Stimulated activated naive CD4-positive, alpha-beta T cell (primary cell): ENCODE data around the gene ZNF747.
A peak's percentile ranks its signal among the peaks of the same experiment; 100 is the strongest.

Experiments
- DNase-seq, 6 experiments: peaks; one replicate each; lab custom pipeline; 2025; lab: John Stamatoyannopoulos, UW

The ZNF747 gene

DNA sequence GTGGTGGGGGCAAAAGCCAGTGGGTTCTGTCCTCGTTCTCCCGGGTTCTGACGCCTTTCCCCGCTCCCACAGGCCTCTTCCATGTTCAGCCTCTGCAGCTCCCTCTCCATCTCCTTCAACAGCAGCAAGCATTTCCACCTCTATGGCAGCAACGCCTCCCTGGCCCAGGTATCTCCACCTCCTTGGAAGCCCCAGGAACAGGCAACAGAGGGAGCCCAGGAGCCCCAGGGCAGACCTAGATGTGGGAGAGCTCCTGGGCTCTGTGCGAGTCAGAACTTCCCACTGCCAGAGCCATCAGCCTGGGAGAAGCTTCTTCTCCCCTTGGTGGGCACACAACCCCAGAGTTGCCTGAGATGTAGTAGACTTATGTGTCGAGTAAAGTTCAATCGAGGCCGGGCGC, 16.1 kb downstream of the ZNF747 start:
- no peak for DNase-seq

DNA sequence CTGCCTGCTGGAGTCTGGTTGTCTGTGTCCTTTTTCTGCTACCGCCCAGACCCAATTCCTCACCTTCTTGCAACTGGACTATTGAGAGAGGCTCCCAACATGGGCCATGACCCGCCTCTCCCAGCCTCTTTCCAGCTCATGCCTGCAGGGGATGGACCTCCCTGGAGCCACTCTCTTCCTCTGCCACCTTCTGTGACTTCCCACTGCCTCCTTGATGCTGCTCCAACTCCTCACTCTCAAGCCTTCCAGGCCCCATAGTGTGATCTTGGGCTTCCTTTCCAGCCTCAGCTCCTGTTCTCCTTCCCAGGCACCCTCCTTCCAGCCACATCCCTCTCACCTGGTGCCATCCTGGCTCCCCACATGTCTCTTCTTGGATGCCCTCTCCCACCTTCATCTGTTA, 19.4 kb downstream of the ZNF747 start:
- no peak for DNase-seq

DNA sequence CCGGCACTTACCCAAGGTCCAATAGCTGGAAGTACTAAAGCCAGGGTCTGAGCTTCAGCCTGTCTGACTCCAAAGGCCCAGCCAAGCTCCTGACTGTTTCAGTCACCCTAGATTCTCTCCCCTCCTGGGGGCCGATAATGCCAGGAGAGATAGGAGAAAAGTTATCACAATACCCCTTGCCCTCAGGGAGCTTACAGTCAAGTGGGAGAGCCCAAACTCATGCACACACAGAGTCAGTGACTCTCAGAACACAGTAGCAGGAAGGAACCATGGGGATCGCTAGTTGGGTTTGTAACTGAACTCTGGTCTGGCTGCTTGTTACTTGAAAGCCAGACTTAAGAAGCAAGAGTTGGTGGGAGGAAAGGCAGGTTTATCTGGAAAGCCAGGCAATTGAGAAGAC, 23.1 kb downstream of the ZNF747 start:
- DNase-seq: no peak

DNA sequence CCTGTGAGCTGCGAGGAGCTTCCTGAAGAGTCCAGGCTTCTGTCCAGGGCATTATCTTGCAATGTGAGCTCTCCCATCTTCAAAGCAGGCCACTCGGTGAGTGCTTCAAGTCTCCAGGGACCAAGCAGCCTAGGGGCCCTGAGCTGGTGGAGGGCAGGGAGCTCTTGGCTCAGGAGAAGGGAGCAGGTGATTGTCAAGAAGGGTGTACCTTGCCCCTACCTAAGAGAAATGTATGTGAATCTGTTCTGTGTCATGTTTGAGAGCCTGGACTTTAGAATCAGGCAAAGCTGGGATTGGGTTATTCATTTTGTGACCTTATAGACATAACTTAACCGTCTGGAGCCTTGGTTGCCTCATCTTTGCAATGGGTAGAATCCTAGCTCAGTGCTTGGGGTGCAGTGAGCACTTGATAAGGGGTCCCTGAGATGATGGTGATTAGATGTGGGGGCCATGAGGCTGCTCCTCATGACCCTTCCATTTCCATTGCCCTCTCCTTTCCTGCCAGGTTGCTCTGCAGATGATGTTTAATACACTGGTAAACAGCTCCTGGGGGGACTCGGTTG, 24.2 kb downstream of the ZNF747 start:
- DNase-seq: no peak

DNA sequence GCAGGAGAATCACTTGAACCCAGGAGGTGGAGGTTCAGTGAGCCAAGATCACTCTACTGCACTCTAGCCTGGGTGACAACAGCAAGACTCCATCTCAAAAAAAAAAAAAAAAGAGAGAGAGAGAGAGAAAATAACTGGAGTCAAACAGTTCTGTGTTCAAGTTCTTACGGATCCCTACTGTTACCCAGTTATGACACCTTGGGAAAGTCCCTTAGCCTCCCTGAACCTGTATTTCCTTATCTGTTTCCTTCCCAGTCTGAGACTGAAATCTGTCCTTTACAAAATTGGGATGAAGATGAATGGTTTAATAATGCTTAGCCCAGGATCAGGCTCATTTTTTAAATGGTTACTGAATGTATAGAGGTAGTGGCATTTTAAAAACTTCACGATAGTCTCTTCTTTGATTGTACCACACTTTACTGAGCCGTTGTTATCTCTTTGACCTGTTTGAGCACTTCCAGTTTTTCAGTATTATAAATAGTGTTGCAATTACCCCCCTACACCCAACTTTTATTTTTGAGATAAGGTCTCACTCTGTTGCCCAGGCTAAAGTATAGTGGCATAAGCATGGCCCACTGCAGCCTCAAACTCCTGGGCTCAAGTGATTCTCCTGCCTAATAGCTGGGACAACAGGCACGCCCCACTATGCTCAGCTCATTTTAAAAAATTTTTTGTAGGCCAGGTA, 25.4 kb downstream of the ZNF747 start:
- DNase-seq: no peak

DNA sequence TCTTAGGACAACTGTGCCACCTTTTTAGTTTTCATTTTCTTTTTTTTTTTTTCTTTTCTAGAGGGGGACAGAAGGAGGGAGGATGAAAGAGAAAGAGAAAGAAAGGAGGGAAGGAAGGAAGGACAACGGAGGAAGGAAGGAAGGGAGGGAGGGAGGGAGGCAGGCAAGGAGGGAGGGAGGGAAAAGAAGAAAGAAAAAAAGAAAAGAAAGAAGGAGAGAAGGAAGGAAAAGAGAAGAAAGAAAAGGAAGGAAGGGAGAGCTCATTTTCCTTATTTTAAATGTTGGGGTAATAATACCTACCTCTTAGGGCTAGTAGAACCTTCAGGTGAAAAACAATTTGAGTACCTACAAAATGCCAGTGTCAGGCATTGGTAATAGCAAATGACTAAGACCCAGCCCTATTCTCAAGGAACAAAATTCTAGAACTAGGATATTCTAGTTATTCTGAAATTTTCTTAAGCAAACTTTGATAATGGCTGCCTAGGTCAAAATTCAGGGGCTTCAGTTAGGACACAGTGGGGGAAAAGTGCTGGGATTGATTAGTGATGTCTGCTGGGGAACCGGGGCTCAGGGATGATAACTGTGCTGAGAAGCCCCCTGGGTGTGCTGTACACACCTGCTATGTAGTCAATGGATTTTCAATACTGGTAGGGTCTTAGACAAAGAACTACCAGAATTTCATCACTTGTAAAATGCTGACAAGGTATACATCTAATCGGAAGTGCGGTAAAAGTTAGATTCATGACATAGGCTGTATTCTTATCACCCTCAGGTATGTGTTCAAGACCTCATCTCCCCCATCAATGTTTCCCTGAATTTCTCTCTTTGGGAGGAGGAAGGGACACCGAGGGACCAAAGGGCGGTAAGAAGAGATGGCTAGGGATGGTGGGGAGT, 31.0 kb downstream of the ZNF747 start:
- DNase-seq: no peak

DNA sequence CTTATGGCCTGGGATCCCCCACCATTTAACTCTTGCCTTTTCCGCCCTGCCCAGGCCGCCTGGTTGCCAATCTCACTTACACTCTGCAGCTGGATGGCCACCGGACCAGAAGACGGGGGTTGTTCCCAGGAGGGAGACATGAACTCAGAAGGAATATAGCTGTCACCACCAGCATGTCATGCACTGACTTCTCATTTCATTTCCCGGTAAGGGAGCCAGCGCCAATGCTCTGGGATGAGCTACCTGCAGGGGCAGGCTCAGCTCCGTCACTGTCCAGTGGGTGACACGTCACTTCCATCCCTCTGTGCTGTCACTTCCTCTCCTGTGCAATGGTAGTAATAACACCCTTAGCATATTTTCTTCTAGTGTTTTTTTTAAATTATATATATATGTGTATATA, 35.4 kb downstream of the ZNF747 start:
- DNase-seq: no peak

DNA sequence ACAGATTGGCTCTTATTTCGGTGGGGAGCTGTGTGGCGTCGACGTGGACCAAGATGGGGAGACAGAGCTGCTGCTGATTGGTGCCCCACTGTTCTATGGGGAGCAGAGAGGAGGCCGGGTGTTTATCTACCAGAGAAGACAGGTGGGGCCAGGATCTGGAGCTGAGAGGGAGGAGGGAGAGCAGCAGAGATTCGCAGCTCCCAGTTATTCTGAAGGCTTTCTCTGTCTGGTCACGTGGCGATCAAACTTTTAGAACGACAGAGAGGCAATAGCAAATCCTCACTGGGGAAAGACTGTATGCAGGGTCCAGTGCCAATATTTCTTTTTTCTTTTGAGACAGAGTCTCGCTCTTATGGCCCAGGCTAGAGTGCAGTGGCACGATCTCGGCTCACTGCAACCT, 39.9 kb downstream of the ZNF747 start:
- DNase-seq: no peak

DNA sequence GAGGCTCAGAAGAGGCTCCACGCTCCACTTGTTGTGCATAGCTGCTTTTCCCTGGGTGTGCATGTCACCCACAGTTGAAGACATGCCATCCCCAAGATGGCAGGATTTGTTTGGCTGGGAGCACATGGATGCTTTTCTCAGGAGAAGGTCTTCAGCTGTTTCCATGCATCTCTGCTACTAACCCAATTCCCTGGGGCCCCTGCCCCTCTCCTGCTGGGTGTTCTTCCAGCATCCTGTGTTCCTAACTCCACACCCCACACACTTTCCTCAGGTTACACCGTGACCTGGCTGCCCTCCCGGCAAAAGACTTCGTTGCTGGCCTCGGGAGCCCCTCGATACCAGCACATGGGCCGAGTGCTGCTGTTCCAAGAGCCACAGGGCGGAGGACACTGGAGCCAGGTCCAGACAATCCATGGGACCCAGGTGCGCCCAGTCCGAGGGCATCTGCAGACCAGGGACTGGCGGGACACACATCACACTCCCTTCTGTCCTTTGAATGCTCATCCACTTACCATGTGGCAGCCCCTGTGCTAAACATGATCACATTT, 40.6 kb downstream of the ZNF747 start:
- DNase-seq: no peak

DNA sequence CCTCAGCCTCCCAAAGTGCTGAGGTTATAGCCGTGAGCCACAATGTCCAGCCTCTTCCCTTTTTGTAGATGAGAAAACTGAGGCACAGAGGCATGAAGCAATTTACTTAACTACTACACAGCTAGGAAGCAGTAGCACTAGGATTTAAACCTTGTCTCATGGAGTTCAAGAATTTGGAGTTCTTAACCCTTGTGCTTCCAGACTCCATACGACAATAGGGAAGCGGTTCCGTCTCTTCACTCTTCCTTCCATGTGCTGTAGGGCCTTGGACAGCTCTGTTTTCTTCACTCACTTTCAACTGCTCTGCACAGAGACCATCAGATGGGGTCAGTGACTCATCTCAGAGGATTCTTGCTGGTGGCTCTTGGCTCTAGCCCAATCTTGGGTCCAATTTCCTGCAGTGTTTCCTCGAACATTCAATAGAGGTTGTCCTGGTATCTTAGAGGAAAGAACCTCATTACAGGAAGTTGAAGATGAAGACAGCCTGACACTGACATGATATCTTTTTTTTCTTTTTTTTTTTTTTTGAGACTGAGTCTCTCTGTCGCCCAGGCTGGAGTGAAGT, 42.8 kb downstream of the ZNF747 start:
- peak in 2 of 6 experiments; percentile 11 to 13 for DNase-seq

DNA sequence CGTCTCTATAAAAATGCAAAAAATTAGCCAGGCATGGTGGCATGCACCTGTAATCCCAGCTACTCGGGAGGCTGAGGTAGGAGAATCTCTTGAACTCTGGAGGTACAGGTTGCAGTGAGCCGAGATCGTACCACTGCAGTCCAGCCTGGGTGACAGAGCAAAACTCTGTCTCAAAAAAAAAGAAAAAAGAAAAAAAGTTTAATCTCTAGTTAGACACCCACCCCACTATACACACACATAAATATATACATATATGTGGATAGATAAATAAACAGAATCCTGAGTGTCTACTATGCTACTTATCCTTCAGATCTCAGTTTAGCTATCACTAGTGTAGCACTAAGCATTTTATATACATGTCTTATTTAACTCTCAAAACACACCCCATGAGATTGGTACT, 43.4 kb downstream of the ZNF747 start:
- no peak for DNase-seq

DNA sequence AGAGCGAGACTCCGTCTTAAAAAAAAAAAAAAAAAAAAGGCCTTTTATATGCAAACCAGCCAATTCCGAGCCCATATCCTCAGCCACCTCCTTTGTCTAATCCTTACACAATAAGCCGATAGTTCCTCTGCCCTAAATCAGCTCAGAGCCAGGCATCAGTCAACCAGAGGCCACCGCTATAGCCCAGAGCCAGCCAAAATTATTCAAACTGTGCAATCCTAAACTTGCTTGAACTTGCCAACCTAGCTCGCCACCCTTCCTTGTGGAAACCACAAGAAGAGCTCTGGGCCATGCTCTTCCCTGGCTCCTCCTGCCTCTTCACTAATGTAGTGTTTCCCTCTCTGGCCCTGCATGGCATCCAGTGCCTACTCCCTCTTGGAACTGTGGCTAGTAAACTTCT, 44.4 kb downstream of the ZNF747 start:
- no peak for DNase-seq

DNA sequence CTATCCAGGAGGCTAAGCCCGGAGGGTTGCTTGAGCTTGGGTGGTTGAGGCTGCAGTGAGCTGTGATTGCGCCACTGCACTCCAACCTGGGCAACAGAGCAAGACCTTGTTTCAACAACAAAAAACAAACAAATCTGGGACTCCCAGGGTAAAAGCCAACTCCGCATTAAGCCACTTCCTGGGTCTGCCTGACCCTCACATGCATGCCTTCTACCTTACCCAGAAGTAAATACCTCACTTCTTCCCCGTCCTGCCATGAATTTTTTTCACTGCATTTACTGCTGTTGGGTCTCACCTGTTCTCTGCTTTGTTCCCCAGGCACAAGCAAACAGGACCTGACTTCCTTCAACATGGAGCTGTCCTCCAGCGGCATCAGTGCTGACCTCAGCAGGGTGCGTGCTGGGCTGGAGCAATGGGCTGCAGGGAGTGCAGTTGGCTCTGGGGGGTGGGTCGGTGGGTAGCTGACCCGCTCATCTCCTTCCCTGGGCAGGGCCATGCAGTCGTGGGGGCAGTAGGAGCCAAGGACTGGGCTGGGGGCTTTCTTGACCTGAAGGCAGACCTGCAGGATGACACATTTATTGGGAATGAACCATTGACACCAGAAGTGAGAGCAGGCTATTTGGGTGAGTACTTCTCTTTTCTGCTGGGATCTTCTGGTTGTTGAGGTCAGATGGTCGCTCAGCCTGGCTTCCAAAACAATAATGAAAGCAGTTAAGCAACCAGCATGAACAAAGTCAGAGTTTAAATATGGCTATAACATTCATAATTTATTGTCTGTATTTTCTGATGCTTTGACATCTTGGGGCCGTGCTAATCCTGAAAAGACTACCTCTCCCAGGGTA, 45.7 kb downstream of the ZNF747 start:
- no peak for DNase-seq

DNA sequence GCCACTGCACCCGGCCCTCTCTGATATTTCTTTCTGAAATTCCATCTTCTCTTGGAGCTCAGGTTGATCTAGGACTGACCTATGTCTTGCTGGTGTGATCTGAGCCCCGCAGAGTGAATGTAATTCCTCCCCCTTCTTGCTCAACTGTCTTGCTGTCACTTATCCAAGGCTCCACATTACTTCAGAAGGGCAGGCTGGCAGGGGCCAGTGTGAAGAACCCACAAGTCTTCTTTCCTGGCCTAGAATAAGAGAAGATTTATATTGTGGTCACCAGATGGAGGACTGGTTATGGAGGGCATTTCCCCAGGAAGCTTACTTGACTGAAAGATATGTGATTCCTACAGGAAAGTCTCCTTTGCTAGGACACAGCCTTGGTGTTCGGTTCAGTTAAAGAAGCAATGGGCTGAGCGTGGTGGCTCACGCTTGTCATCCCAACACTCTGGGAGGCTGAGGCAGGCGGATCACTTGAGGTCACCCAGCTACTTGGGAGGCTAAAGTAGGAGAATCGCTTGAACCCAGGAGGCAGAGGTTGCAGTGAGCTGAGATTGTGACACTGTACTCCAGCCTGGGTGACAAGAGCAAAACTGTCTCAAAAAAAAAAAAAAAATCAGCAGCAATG, 48.7 kb downstream of the ZNF747 start:
- DNase-seq: no peak

DNA sequence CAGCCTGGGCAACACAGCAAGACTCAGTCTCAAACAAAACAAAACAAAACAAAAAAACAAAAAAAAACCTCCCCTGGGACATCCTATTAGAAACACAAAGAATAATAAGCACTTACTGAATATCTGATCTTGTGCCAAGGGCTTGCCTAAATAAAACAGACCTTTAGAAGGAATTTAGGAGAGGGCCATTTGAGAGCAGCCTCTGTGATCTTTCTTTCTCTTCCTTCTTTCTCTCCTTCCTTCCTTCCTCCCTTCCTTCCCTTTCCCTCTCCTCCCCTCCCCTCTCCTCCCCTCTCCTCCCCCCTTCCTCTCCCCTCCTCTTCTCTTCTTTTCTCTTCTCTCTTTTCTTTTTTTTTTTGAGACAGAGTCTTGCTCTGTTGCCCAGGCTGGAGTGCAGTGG, 49.8 kb downstream of the ZNF747 start:
- DNase-seq: no peak

DNA sequence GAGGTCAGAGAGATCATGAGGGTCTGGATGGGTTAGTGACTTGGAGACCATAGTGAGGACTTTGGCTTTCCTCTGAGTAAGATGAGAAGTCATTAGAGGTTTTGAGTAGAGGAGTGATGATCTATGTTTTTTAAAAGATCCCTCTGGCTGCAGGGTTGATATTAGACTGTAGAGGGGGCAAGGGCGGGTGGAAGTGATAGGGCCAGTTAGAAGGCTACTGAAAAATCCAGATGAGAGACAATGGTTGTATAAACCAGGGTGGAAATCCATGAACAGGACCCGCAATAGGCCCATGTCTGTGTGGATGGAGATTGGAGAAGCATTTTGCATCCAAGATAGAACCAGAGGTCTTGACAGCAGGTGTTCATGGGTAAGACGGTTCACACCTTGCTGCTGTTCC, 52.3 kb downstream of the ZNF747 start:
- peak in 1 of 6 experiments; percentile 3 for DNase-seq

DNA sequence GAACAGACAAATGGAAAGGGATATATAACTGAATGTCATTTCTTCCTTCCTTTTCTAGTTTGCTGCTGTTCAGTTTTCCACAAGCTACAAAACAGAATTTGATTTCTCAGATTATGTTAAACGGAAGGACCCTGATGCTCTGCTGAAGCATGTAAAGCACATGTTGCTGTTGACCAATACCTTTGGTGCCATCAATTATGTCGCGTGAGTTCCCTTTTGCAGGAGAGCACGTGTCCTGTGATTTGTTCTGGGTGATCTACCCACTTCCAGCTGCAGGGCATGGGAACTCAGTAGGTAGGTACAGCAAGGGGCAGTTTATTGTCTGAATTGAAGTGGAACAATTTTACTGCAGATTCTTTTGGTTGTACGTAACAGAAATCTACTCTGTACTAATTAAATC, 53.3 kb downstream of the ZNF747 start:
- DNase-seq: no peak
